ENCODE data around the gene DMRTC2.

The DMRTC2 gene

DNA sequence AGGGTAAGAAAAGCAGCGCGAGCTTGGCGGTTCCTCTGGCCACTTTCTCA is at the start of gene DMRTC2:
Gene DMRTC2, plus strand, starts transcription at position 42 of the 50 bp plus-strand sequence. CDS start 2,387 bp downstream, outside the sequence.
- H3K36me3 ChIP-seq (ENCODE audit: control insufficient read depth, insufficient read depth, low read length) = no peaks in the 10 kb centered on the region
- H3K27ac ChIP-seq (ENCODE audit: low read depth, low read length) = no peak within 1 kb of the TSS
- H3K9ac ChIP-seq (ENCODE audit: low read length) = no peak within 1 kb of the TSS
- H3K27me3 ChIP-seq (ENCODE audit: control insufficient read depth, insufficient read depth, low read length) = no peaks in the 10 kb centered on the region
- no peaks in the 10 kb centered on the region for H3K4me1 ChIP-seq (ENCODE audit: control insufficient read depth, insufficient read depth, low read length)
- H3K4me3 ChIP-seq (ENCODE audit: low read length) = no peak within 1 kb of the TSS

DNA sequence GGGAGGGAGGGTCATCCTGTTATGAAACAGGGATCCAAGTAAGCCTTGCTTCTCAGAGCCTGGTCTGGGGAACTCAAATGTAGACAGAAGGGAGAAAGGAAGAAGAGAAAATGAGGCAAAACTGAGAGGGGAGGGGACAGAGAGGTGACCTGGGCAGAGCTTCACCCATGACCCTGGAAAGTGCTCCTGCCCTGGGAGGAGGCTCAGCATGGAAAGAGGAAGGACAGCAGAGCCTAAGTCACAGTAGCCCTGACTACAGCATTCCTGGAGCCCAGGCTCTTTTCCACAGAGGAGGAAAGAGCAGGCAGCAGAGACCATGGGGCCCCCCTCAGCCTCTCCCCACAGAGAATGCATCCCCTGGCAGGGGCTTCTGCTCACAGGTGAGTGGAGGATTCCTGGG is 48.5 kb upstream of the DMRTC2 start, which contains the start of gene CEACAM3:
Gene CEACAM3, plus strand, starts transcription at position 226 of the 400 bp plus-strand sequence. Its CDS starts 91 bp downstream, at position 317.
- H3K9ac ChIP-seq (ENCODE audit: low read length) = no peak within 1 kb of the TSS
- no peaks in the 10 kb centered on the region for H3K36me3 ChIP-seq (ENCODE audit: control insufficient read depth, insufficient read depth, low read length)
- no peak within 1 kb of the TSS for H3K4me3 ChIP-seq (ENCODE audit: low read length)
- H3K27ac ChIP-seq (ENCODE audit: low read depth, low read length) = no peak within 1 kb of the TSS
- no peaks in the 10 kb centered on the region for H3K4me1 ChIP-seq (ENCODE audit: control insufficient read depth, insufficient read depth, low read length)
- peaks cover 6% of the 10 kb centered on the region for H3K27me3 ChIP-seq (ENCODE audit: control insufficient read depth, insufficient read depth, low read length)

DNA sequence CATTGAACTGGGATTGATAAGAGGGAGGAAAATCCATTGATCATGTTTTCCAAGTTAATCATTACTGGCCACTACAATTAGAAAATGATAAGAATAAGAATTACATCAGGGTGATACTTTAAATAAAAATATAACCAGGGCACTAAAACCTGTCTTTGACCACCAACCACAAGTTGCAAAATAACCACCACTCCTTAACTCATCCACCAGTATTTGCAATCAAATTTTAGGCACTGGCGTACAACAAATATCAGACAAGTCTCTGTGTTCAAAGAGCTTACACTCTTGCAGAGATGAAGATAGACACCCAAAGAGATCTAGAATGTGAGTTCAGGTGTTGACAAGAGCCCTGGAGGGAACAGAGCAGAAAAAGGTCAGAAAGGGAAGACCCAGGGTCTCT is 47.9 kb upstream of the DMRTC2 start:
- Histone ChIP-seq H3K4me1 (ENCODE audit: control insufficient read depth, insufficient read depth, low read length) (no peaks in the 10 kb centered on the region), H3K27me3 (ENCODE audit: control insufficient read depth, insufficient read depth, low read length) (peaks cover 6% of the 10 kb centered on the region), H3K27ac (ENCODE audit: low read depth, low read length) (no peak overlapping the region), H3K9ac (ENCODE audit: low read length) (no peak overlapping the region), H3K4me3 (ENCODE audit: low read length) (no peak overlapping the region), H3K36me3 (ENCODE audit: control insufficient read depth, insufficient read depth, low read length) (no peaks in the 10 kb centered on the region)

DNA sequence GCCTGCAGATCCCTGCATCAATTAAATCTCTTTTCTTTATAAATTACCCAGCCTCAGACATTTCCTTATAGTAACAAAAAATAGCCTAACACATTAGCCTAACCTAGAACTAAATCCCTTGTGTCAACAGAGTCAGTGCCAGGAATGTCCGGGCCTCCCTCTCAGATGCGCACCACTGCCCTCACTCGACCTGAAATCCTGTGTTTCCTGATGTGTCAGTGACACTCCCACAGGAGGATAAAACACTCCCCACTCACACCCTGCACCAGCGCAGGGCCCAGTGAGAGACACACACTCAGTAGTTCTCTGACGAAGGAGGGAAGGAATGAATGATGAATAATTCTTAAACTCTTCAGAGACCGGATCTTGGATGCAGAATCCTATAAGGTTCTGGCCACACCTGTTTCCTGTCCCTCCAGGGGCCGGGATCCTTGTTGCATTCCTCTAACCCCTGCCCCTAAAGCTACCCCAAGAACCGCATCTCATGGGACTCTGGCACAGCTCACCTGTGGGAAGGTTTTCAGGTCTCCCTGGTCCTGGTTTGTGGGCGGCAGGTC is 45.3 kb upstream of the DMRTC2 start:
- Histone ChIP-seq H3K36me3 (ENCODE audit: control insufficient read depth, insufficient read depth, low read length) (no peaks in the 10 kb centered on the region), H3K4me3 (ENCODE audit: low read length) (no peak overlapping the region), H3K27ac (ENCODE audit: low read depth, low read length) (no peak overlapping the region), H3K4me1 (ENCODE audit: control insufficient read depth, insufficient read depth, low read length) (no peaks in the 10 kb centered on the region), H3K27me3 (ENCODE audit: control insufficient read depth, insufficient read depth, low read length) (no peaks in the 10 kb centered on the region), H3K9ac (ENCODE audit: low read length) (no peak overlapping the region)

DNA sequence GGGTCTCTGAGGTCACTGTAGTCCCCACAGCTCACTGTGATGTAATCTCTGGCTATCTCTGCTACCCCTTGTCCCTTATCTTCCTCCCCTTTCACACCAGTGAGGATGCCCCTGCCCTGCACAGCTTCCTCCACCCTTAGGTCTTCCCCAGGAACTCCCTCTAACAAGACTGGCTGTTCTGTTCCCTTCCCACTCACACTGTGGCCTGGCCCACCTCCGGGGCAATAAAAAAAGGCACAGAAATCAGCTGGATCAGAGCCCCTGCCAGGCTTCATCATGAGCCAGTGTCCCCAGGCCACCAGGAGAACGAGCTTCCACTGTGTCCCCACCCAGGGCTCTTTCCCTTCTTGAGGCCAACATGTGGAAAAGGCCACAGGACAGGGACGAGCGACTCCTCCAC is 43.8 kb upstream of the DMRTC2 start:
- no peak overlapping the region for H3K27ac ChIP-seq (ENCODE audit: low read depth, low read length)
- no peaks in the 10 kb centered on the region for H3K4me1 ChIP-seq (ENCODE audit: control insufficient read depth, insufficient read depth, low read length)
- no peak overlapping the region for H3K9ac ChIP-seq (ENCODE audit: low read length)
- no peaks in the 10 kb centered on the region for H3K27me3 ChIP-seq (ENCODE audit: control insufficient read depth, insufficient read depth, low read length)
- no peak overlapping the region for H3K4me3 ChIP-seq (ENCODE audit: low read length)
- no peaks in the 10 kb centered on the region for H3K36me3 ChIP-seq (ENCODE audit: control insufficient read depth, insufficient read depth, low read length)

DNA sequence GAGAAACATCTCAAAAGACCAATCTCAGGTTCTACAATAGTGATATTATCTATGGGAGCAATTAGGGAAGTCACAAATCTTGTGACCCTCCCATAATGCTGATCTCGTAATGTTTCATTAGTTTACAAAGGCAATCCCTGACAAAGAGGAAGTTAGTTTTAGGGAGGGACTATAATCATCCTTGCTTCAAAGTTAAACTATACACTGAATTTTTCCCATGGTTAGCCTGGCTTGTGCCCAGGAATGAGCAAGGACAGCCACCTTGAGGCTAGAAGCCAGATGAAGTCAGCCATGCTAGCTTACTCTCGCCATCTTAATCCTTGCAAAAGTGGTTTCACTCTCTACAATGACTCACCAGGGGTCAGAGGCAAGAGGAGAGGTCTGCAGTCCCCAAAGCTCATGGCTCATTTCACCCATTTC is 43.0 kb upstream of the DMRTC2 start:
- no peaks in the 10 kb centered on the region for H3K4me1 ChIP-seq (ENCODE audit: control insufficient read depth, insufficient read depth, low read length)
- no peaks in the 10 kb centered on the region for H3K36me3 ChIP-seq (ENCODE audit: control insufficient read depth, insufficient read depth, low read length)
- no peak overlapping the region for H3K27ac ChIP-seq (ENCODE audit: low read depth, low read length)
- H3K27me3 ChIP-seq (ENCODE audit: control insufficient read depth, insufficient read depth, low read length) = no peaks in the 10 kb centered on the region
- no peak overlapping the region for H3K9ac ChIP-seq (ENCODE audit: low read length)
- no peak overlapping the region for H3K4me3 ChIP-seq (ENCODE audit: low read length)

DNA sequence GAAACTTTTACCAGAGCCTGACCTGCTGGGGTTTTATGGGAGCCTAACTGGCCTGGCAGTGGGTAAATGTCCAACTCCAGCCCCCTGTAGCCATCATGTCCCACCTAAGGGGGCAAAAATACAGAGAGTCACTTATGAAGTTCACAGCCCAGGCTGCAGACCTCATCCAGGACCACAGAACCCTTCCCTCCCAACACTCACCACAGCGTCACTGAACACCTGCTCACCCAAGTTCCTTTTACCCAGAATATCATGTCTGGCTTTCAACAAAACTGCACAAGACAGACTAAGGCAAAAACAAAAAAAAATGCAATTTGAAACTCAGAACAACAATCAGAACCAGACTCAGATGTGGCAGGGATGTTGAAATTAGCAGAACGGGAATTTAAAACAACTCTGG is 42.1 kb upstream of the DMRTC2 start:
- H3K36me3 ChIP-seq (ENCODE audit: control insufficient read depth, insufficient read depth, low read length) = no peaks in the 10 kb centered on the region
- no peak overlapping the region for H3K27ac ChIP-seq (ENCODE audit: low read depth, low read length)

DNA sequence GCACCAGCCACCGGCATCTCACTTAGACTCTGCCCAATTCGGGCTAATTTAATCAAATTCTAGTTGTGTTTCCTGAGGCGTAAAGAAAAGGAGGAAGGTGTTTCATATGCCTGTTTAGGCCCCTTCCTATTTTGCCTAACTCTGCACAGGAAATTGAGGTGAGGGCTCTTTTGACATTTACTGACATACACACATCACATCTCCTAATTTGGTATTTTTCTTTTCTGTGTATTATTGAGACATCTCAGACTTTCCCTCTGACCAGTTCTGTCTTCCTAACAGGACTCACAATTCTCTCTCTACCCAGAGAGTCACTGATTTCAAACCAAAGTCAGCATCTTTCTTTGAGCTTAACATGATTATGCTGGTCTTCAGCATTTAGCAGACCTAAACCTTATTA is 40.5 kb upstream of the DMRTC2 start:
- no peak overlapping the region for H3K27ac ChIP-seq (ENCODE audit: low read depth, low read length)
- H3K27me3 ChIP-seq (ENCODE audit: control insufficient read depth, insufficient read depth, low read length) = no peaks in the 10 kb centered on the region
- H3K4me1 ChIP-seq (ENCODE audit: control insufficient read depth, insufficient read depth, low read length) = no peaks in the 10 kb centered on the region
- H3K36me3 ChIP-seq (ENCODE audit: control insufficient read depth, insufficient read depth, low read length) = no peaks in the 10 kb centered on the region
- no peak overlapping the region for H3K4me3 ChIP-seq (ENCODE audit: low read length)
- no peak overlapping the region for H3K9ac ChIP-seq (ENCODE audit: low read length)

More for the DNA sequence above, 42.1 kb upstream of the DMRTC2 start:
- H3K27me3 ChIP-seq (ENCODE audit: control insufficient read depth, insufficient read depth, low read length) = no peaks in the 10 kb centered on the region
- no peak overlapping the region for H3K9ac ChIP-seq (ENCODE audit: low read length)
- no peaks in the 10 kb centered on the region for H3K4me1 ChIP-seq (ENCODE audit: control insufficient read depth, insufficient read depth, low read length)
- H3K4me3 ChIP-seq (ENCODE audit: low read length) = no peak overlapping the region

DNA sequence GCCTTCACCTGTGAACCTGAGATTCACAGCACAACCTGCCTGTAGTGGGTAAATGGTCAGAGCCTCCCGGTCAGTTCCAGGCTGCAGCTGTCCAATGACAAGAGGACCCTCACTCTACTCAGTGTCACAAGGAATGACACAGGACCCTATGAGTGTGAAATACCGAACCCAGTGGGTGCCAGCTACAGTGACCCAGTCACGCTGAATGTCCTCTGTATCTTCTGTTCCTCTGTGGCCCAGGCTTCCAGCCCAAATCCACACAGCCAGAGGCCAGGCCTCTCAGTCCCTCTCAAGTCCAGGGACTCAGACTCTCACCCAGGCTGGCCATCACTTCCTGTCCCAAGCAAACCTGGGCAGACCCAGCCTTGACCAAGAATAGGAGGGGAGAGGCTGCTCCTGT is 37.7 kb upstream of the DMRTC2 start:
- Histone ChIP-seq H3K4me1 (ENCODE audit: control insufficient read depth, insufficient read depth, low read length) (no peaks in the 10 kb centered on the region), H3K36me3 (ENCODE audit: control insufficient read depth, insufficient read depth, low read length) (no peaks in the 10 kb centered on the region), H3K9ac (ENCODE audit: low read length) (no peak overlapping the region), H3K27me3 (ENCODE audit: control insufficient read depth, insufficient read depth, low read length) (no peaks in the 10 kb centered on the region), H3K4me3 (ENCODE audit: low read length) (no peak overlapping the region), H3K27ac (ENCODE audit: low read depth, low read length) (no peak overlapping the region)

DNA sequence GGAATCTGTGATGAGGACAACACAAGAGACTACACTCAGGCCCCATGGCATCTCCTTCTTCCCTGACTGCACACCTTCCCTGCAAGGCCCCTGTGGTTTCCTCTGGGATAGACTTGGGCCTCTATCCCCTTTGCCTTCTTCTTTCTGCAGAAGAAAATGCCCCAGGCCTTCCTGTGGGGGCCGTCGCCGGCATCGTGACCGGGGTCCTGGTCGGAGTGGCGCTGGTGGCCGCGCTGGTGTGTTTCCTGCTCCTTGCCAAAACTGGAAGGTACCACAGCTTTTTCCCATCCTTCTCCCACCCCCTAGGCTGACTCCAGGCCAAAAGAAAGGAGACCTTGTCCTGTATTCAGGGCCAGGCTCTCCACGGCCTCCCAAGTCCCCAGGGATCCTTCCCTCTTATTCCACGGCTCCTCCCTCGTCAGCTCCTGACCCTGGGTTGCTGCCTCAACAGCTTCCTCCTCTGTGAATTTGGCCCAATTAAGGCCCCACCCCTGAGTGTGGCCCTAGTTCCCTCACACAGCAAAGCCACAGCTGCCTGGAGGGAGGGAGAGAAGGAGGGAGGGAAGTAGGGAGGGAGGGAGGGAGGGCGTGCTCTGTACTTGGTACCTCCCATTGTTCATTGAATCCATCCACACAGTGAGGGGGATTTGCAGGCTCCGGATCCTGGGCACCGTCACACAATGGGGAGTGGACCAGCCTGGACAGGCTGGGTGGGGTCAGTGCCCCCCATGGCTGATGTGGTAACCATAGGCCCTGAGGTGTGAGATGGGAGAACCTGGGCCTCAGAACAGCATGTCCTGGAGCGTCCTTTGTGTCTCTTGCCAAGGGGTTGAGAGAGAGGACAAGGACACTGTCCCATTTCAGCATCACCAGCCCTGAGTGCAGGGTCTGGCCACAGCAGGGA is 35.9 kb upstream of the DMRTC2 start:
- Histone ChIP-seq H3K9ac (ENCODE audit: low read length) (no peak overlapping the region), H3K4me3 (ENCODE audit: low read length) (no peak overlapping the region), H3K4me1 (ENCODE audit: control insufficient read depth, insufficient read depth, low read length) (no peaks in the 10 kb centered on the region), H3K36me3 (ENCODE audit: control insufficient read depth, insufficient read depth, low read length) (no peaks in the 10 kb centered on the region), H3K27me3 (ENCODE audit: control insufficient read depth, insufficient read depth, low read length) (no peaks in the 10 kb centered on the region), H3K27ac (ENCODE audit: low read depth, low read length) (no peak overlapping the region)

DNA sequence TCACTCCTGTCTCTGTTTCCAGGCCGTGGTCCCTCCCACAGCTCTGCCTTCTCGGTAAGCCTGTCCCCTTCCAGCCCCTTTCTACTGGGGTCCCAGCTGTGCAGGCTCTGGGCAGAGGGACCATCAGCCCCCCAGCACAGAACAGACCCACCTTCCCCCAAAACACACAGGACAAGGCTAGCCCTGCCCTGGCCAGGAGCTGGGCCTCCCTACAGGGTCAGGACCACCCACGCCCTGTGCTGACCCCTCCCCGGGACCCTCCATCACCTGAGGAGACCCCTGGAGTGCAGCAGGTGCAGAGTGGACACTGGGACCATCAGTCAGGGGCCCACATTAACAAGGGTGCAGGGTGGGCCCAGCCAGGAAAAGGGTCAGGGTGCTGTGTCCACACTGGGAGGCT is 34.5 kb upstream of the DMRTC2 start:
- H3K27ac ChIP-seq (ENCODE audit: low read depth, low read length) = no peak overlapping the region
- H3K4me3 ChIP-seq (ENCODE audit: low read length) = no peak overlapping the region
- H3K4me1 ChIP-seq (ENCODE audit: control insufficient read depth, insufficient read depth, low read length) = no peaks in the 10 kb centered on the region
- H3K9ac ChIP-seq (ENCODE audit: low read length) = no peak overlapping the region
- no peaks in the 10 kb centered on the region for H3K27me3 ChIP-seq (ENCODE audit: control insufficient read depth, insufficient read depth, low read length)
- no peaks in the 10 kb centered on the region for H3K36me3 ChIP-seq (ENCODE audit: control insufficient read depth, insufficient read depth, low read length)

DNA sequence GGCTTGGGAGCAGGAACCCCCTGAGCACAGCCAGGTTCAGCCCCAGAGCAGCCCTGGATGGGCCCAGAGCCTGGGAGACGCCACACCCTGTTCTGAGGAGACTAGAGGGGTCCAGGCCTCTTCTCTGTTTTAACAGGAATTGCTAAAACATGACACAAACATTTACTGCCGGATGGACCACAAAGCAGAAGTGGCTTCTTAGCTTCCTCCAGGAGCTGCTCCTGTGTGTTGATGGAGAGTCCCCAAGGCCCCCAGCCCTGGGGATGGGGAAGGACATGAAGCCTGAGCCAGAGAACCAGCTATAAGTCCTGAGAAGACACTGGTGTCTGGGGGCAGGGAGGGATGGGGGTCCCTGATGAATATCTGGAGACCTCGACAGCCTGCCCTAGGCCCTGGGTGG is 33.8 kb upstream of the DMRTC2 start:
- Histone ChIP-seq H3K4me3 (ENCODE audit: low read length) (no peak overlapping the region), H3K27me3 (ENCODE audit: control insufficient read depth, insufficient read depth, low read length) (no peaks in the 10 kb centered on the region), H3K27ac (ENCODE audit: low read depth, low read length) (no peak overlapping the region), H3K36me3 (ENCODE audit: control insufficient read depth, insufficient read depth, low read length) (no peaks in the 10 kb centered on the region), H3K4me1 (ENCODE audit: control insufficient read depth, insufficient read depth, low read length) (no peaks in the 10 kb centered on the region), H3K9ac (ENCODE audit: low read length) (no peak overlapping the region)

DNA sequence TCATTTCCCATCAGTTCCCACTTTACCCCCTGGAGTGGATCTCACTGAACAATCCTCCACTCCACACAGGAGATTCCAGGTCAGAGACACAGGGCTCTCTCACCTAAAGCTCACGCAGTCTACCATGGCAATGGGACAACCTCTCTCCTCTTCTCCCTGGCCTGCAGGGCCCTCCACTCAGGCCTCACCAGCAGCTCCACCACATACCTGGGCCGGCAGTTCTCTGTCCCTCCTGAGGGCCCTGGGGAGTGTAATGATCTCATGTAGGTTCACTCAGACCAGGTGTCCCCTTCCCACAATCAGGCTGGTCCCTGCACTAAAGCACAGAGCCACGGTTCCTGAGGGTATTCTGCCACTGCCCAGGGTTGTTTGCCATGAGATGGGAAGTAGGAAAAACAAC is 32.9 kb upstream of the DMRTC2 start:
- Histone ChIP-seq H3K27ac (ENCODE audit: low read depth, low read length) (no peak overlapping the region), H3K4me1 (ENCODE audit: control insufficient read depth, insufficient read depth, low read length) (no peaks in the 10 kb centered on the region), H3K36me3 (ENCODE audit: control insufficient read depth, insufficient read depth, low read length) (no peaks in the 10 kb centered on the region), H3K9ac (ENCODE audit: low read length) (no peak overlapping the region), H3K27me3 (ENCODE audit: control insufficient read depth, insufficient read depth, low read length) (no peaks in the 10 kb centered on the region), H3K4me3 (ENCODE audit: low read length) (no peak overlapping the region)
